GM12878 (cell line): ENCODE measurements around the gene ADAMTS2. TPM values are rescaled to one million over a fixed set of nuclear protein-coding genes. Genes with fewer than 3 reads are reported as not detected.

ENCODE experiments used
- ATAC-seq: fragments of 200-7000 bp; cut with Tn5 transposase; 3 replicates; pipeline ENCODE4 v1.9.1; 2020; ENCODE audit warnings: mild to moderate bottlenecking, moderate library complexity
- BruUV-seq: library from RNA; stranded (reverse); fragments of 400-500 nt; replicated peaks from 2 replicates; lab custom pipeline; 2021; lab: Mats Ljungman, UMichigan
- CTCF ChIA-PET: fragments of 300-600 bp; sonication (Branson Sonifier 250); formaldehyde crosslinking; extraction: SDS; loops from one replicate; lab custom pipeline; 2021; ENCODE audit warnings: inconsistent platforms; lab: Yijun Ruan, JAX
- POLR2A ChIA-PET: fragments of 350-600 bp; formaldehyde crosslinking; extraction: SDS; loops from one replicate; lab custom pipeline; 2021; ENCODE audit warnings: inconsistent platforms; lab: Charles Lee
- RAD21 ChIA-PET: fragments of 300-600 bp; sonication (Branson Sonifier 250); formaldehyde crosslinking; loops from one replicate; lab custom pipeline; 2023; ENCODE audit warnings: antibody characterized with exemption; ENCODE audit not compliant: unreplicated experiment; lab: Charles Lee
- SMC1A ChIA-PET: fragments of 300-600 bp; sonication (Branson Sonifier 250); formaldehyde crosslinking; loops from one replicate; lab custom pipeline; 2023; ENCODE audit not compliant: unreplicated experiment, uncharacterized antibody; lab: Charles Lee
- DNase-seq: peaks from one replicate; pipeline ENCODE4 v3.0.0-alpha.2; 2011; ENCODE audit warnings: low read depth, low spot score
- FAIRE-seq: peaks from 3 replicates; lab custom pipeline; 2011; peaks lifted over from hg19 to GRCh38; lab: Jason Lieb, UNC
- H2AFZ ChIP-seq: 2 replicates; pipeline ENCODE4 v1.6.0; 2011; ENCODE audit warnings: low read depth, low read length, control low read depth; ENCODE audit not compliant: control insufficient read depth
- H3K27ac ChIP-seq: 2 replicates; pipeline ENCODE4 v1.5.1; 2011; ENCODE audit warnings: control low read depth; ENCODE audit not compliant: control insufficient read depth, insufficient read depth
- H3K27me3 ChIP-seq, 2 experiments: replicated peaks in 1 of 2; 2 replicates each; pipeline versions ENCODE4 v1.6.0 to v1.6.1; 2011; ENCODE audit warnings: low read length in 1 of 2; ENCODE audit not compliant: control insufficient read depth in 2 of 2, insufficient read depth in 2 of 2
- H3K36me3 ChIP-seq, 2 experiments: 2 replicates each; pipeline ENCODE4 v1.5.1; 2011; ENCODE audit warnings: low read length in 1 of 2; ENCODE audit not compliant: control insufficient read depth in 2 of 2, insufficient read depth in 2 of 2
- H3K4me1 ChIP-seq: 2 replicates; pipeline ENCODE4 v1.6.1; 2011; ENCODE audit warnings: mild to moderate bottlenecking, low read length, moderate library complexity, mixed read lengths; ENCODE audit not compliant: control insufficient read depth, insufficient read depth
- H3K4me2 ChIP-seq: 2 replicates; pipeline ENCODE4 v1.6.0; 2011; ENCODE audit warnings: control low read depth; ENCODE audit not compliant: control insufficient read depth, insufficient read depth
- H3K4me3 ChIP-seq: fragments of 200-600 bp; sonication (generic); 2 replicates; pipeline ENCODE4 v1.5.1; 2016
- H3K79me2 ChIP-seq: 2 replicates; pipeline ENCODE4 v1.6.0; 2011; ENCODE audit warnings: low read length; ENCODE audit not compliant: control insufficient read depth, insufficient read depth
- H3K9ac ChIP-seq: 2 replicates; pipeline ENCODE4 v1.8.0; 2011; ENCODE audit warnings: low read length, control low read depth, mixed read lengths; ENCODE audit not compliant: control insufficient read depth, insufficient read depth
- H3K9me3 ChIP-seq: replicated peaks from 3 replicates; pipeline ENCODE4 v1.5.1; 2011; ENCODE audit warnings: mild to moderate bottlenecking, low read length; ENCODE audit not compliant: control insufficient read depth, insufficient read depth
- H4K20me1 ChIP-seq: 2 replicates; pipeline ENCODE4 v1.6.0; 2011; ENCODE audit not compliant: control insufficient read depth, insufficient read depth
- BCLAF1 ChIP-seq: fragments of 450-650 bp; IDR thresholded peaks from 2 replicates; pipeline ENCODE4 v1.6.1; 2017; ENCODE audit warnings: antibody characterized with exemption, mild to moderate bottlenecking, moderate library complexity
- ELK1 ChIP-seq: IDR thresholded peaks from 2 replicates; pipeline ENCODE4 v1.6.1; 2012; ENCODE audit warnings: low read depth, low read length, improper control_type of control experiment
- NFXL1 ChIP-seq: fragments of 450-650 bp; IDR thresholded peaks from 2 replicates; pipeline ENCODE4 v1.6.1; 2017; ENCODE audit warnings: antibody characterized with exemption, mild to moderate bottlenecking, borderline replicate concordance
- PAX5 ChIP-seq: IDR thresholded peaks from 2 replicates; pipeline ENCODE4 v1.6.1; 2011; ENCODE audit warnings: low read depth, low read length, borderline replicate concordance
- WGBS: methylation state at CpG from one replicate; pipeline ENCODE4 v1.1.6; 2016; ENCODE audit warnings: low lambda C conversion rate; ENCODE audit not compliant: insufficient replicate concordance, insufficient coverage; ENCODE audit errors: missing lambda C conversion rate; 5-methylcytosine and 5-hydroxymethylcytosine counted together
- in situ Hi-C: fragments of 300-500 bp; cut with MboI; formaldehyde crosslinking; loops from 9 replicates; pipeline ENCODE4 v1.14.3; 2018; ENCODE audit warnings: mixed read lengths
- intact Hi-C: fragments of 100-400 bp; cut with micrococcal nuclease; formaldehyde crosslinking; loops from one replicate; pipeline ENCODE4 v1.14.2; 2022; ENCODE audit not compliant: unreplicated experiment
- polyA plus RNA-seq, 11 experiments: library from polyadenylated mRNA; depleted of rRNA in 4 of 11; unstranded in 6 of 11; stranded (reverse) in 5 of 11; fragments of >200 nt; fragmentation: Nextera tagmentation in 4 of 11; fragmentation: Illumina TruSeq in 1 of 11; extraction: Ambion mirVana in 4 of 11; extraction: Trizol in 1 of 11; gene quantifications; 1 replicate in 1 of 11; 2 replicates in 10 of 11; pipeline versions ENCODE4 v1.2.1 to v1.2.3, GENCODE V29; 2011 to 2016; ENCODE audit warnings: inconsistent platforms in 2 of 11, missing spikeins in 2 of 11, low read depth in 1 of 11
- total RNA-seq, 4 experiments: library from RNA; depleted of rRNA in 3 of 4; stranded (reverse); fragments of >200 nt in 3 of 4; fragmentation: Illumina TruSeq in 1 of 4; extraction: Trizol in 1 of 4; gene quantifications; 2 replicates each; pipeline versions ENCODE4 v1.2.1 to v1.2.3, GENCODE V29; 2013 to 2021

The ADAMTS2 gene
- total and polyA plus RNA-seq, 10 of the 15 experiments (the other 5 are each of a cell fraction or from before 2014, with no cell fraction given): 0.03 to 0.05 TPM; not detected in 8

- no peaks in the 10 kb centered on the region for H3K27me3 ChIP-seq
- ChIA-PET POLR2A (no interaction called here), RAD21 (no interaction called here), SMC1A (no interaction called here), CTCF (no interaction called here)
- intact Hi-C loops: no loop called here
- no peak overlapping the region for H3K4me3 ChIP-seq
- no peaks in the 10 kb centered on the region for H3K4me1 ChIP-seq
- BruUV-seq: no TSS peak
- no peaks in the 10 kb centered on the region for H3K36me3 ChIP-seq
- no peak for ATAC-seq
- in situ Hi-C loops: no loop called here
- no peaks in the 10 kb centered on the region; the same call in 1 of the 3 replicates for H3K9me3 ChIP-seq
- no peak overlapping the region for H3K27ac ChIP-seq
- H3K79me2 ChIP-seq: no peaks in the 10 kb centered on the region
- FAIRE-seq: no peak
- 33% methylated on average over 15 of the region's 16 CpGs for WGBS
- no peak for DNase-seq
- H2AFZ ChIP-seq: no peak overlapping the region
- TF ChIP-seq NFXL1 (no peak), BCLAF1 (no peak), ELK1 (no peak), PAX5 (no peak)
- no peak overlapping the region for H3K4me2 ChIP-seq
- H4K20me1 ChIP-seq: no peaks in the 10 kb centered on the region
- H3K9ac ChIP-seq: no peak overlapping the region
Measured at GRCh38 chr5:179180061-179180610, 165.1 kb downstream of the ADAMTS2 start.
